HCT116 (cell line): ENCODE measurements around the gene ICE1.

ENCODE experiments used
- RAD21 ChIP-seq: IDR thresholded peaks from 2 replicates; pipeline ENCODE4 v1.6.1; 2012; ENCODE audit warnings: low read depth, mild to moderate bottlenecking
- TCF7L2 ChIP-seq: IDR thresholded peaks from 2 replicates; pipeline ENCODE4 v1.7.0; 2011; ENCODE audit warnings: borderline replicate concordance, inconsistent platforms; ENCODE audit not compliant: insufficient read depth, insufficient read length; ENCODE audit errors: extremely low read depth
- TF ChIP-seq, protein P1 (sequence below), 3 experiments: fragments of 200-600 bp in 1 of 3; sonication (generic) in 1 of 3; IDR thresholded peaks in 2 of 3; conservative IDR thresholded peaks in 1 of 3; 2 replicates each; pipeline ENCODE4 v1.5.1; 2012 to 2017; ENCODE audit warnings: low read depth in 2 of 3, low read length in 2 of 3, antibody characterized with exemption in 1 of 3, borderline replicate concordance in 1 of 3, control low read depth in 1 of 3, mild to moderate bottlenecking in 1 of 3, mixed read lengths in 1 of 3, mixed run types in 1 of 3, moderate library complexity in 1 of 3; ENCODE audit not compliant: insufficient read depth in 1 of 3

GRCh38 chr5:5453131-5453530 lies 30.7 kb downstream of the ICE1 start:
- TF ChIP-seq, protein P1, sequence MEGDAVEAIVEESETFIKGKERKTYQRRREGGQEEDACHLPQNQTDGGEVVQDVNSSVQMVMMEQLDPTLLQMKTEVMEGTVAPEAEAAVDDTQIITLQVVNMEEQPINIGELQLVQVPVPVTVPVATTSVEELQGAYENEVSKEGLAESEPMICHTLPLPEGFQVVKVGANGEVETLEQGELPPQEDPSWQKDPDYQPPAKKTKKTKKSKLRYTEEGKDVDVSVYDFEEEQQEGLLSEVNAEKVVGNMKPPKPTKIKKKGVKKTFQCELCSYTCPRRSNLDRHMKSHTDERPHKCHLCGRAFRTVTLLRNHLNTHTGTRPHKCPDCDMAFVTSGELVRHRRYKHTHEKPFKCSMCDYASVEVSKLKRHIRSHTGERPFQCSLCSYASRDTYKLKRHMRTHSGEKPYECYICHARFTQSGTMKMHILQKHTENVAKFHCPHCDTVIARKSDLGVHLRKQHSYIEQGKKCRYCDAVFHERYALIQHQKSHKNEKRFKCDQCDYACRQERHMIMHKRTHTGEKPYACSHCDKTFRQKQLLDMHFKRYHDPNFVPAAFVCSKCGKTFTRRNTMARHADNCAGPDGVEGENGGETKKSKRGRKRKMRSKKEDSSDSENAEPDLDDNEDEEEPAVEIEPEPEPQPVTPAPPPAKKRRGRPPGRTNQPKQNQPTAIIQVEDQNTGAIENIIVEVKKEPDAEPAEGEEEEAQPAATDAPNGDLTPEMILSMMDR (IDR thresholded peaks at IDR 0.05 in 2 of 3, conservative IDR thresholded peaks at IDR 0.05 in 1 of 3; ENCODE audit: borderline replicate concordance in 1 of 3, insufficient read depth in 1 of 3, low read depth in 2 of 3, low read length in 2 of 3) = no peak
- TF ChIP-seq RAD21 (no peak), TCF7L2 (no peak)
